Uterus (tissue), 2 donors: ENCODE measurements around the gene PCP4L1.

Source experiments
- POLR2A ChIP-seq, 2 donors: fragments of 450-650 bp; IDR thresholded peaks; one replicate each; pipeline ENCODE4 v1.6.1; 2016; ENCODE audit warnings: antibody characterized with exemption in 2 of 2, mild to moderate bottlenecking in 1 of 2, moderate library complexity in 1 of 2
- TF ChIP-seq, protein P1 (sequence below), 4 experiments: fragments of 200-600 bp in 2 of 4; fragments of 450-650 bp in 2 of 4; sonication (generic) in 2 of 4; IDR thresholded peaks; one replicate each; pipeline ENCODE4 v1.5.1; 2016 to 2019; ENCODE audit warnings: antibody characterized with exemption in 4 of 4, mild to moderate bottlenecking in 2 of 4, moderate library complexity in 1 of 4

DNA sequence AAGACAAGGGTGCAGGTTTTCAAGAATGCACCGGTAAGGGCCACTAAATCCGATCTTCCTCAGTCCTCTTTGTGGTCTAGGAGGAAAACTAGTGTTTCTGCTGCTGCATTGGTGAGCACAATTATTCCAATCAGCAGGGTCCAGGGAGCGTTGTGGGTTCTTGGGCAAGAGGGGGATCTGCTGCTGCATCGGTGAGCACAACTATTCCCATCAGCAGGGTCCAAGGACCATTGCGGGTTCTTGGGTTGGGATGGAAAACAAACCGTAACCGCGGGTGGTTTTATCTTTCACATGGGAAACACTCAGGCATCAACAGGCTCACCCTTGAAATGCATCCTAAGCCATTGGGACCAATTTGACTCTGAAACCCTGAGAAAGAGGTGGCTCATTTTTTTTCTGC lies 7.0 kb upstream of the PCP4L1 start:
- TF ChIP-seq, protein P1, sequence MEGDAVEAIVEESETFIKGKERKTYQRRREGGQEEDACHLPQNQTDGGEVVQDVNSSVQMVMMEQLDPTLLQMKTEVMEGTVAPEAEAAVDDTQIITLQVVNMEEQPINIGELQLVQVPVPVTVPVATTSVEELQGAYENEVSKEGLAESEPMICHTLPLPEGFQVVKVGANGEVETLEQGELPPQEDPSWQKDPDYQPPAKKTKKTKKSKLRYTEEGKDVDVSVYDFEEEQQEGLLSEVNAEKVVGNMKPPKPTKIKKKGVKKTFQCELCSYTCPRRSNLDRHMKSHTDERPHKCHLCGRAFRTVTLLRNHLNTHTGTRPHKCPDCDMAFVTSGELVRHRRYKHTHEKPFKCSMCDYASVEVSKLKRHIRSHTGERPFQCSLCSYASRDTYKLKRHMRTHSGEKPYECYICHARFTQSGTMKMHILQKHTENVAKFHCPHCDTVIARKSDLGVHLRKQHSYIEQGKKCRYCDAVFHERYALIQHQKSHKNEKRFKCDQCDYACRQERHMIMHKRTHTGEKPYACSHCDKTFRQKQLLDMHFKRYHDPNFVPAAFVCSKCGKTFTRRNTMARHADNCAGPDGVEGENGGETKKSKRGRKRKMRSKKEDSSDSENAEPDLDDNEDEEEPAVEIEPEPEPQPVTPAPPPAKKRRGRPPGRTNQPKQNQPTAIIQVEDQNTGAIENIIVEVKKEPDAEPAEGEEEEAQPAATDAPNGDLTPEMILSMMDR (IDR thresholded peaks at IDR 0.05) = no peak
- no peak for TF ChIP-seq POLR2A (IDR thresholded peaks at IDR 0.05)
